Endothelial cell of umbilical vein (primary cell): ENCODE results near the gene NAP1L4. TPM values are rescaled to one million over a fixed set of nuclear protein-coding genes. Genes with fewer than 3 reads are reported as not detected.

ENCODE experiments used
- BruUV-seq: library from RNA; stranded (reverse); fragments of 400-500 nt; replicated peaks from 2 replicates; lab custom pipeline; 2021; lab: Mats Ljungman, UMichigan
- CTCF ChIA-PET: fragments of 300-600, 350-600 bp; sonication (Branson Sonifier 250); formaldehyde crosslinking; loops from one replicate; lab custom pipeline; 2021; ENCODE audit warnings: antibody characterized with exemption, inconsistent platforms; lab: Charles Lee
- POLR2A ChIA-PET: fragments of 300-600, 350-600 bp; sonication (Branson Sonifier 250); formaldehyde crosslinking; loops from one replicate; lab custom pipeline; 2021; ENCODE audit warnings: antibody characterized with exemption, inconsistent platforms; lab: Charles Lee
- DNase-seq: peaks from one replicate; pipeline ENCODE4 v3.0.0-alpha.2; 2011; ENCODE audit warnings: low read depth, low spot score
- FAIRE-seq: peaks from 2 replicates; lab custom pipeline; 2011; peaks lifted over from hg19 to GRCh38; lab: Jason Lieb, UNC
- H2AFZ ChIP-seq: 2 replicates; pipeline ENCODE4 v1.6.0; 2012; ENCODE audit warnings: low read depth, low read length, control low read depth, inconsistent platforms
- H3K27ac ChIP-seq: 2 replicates; pipeline ENCODE4 v1.5.1; 2011; ENCODE audit warnings: low read depth, mild to moderate bottlenecking, control low read depth, low read length, moderate library complexity; ENCODE audit not compliant: insufficient read depth
- H3K27me3 ChIP-seq, 2 experiments: 2 replicates each; pipeline versions ENCODE4 v1.6.0 to v1.6.1; 2011; ENCODE audit warnings: low read length in 2 of 2, mixed read lengths in 1 of 2; ENCODE audit not compliant: control insufficient read depth in 2 of 2, insufficient read depth in 2 of 2
- H3K36me3 ChIP-seq, 2 experiments: 2 replicates in 1 of 2; 3 replicates in 1 of 2; pipeline ENCODE4 v1.5.1; 2011; ENCODE audit warnings: low read length in 2 of 2, mild to moderate bottlenecking in 1 of 2, moderate library complexity in 1 of 2; ENCODE audit not compliant: control insufficient read depth in 2 of 2, insufficient read depth in 2 of 2; ENCODE audit errors: extremely low read depth in 1 of 2
- H3K4me1 ChIP-seq: 3 replicates; pipeline ENCODE4 v1.5.1; 2011; ENCODE audit warnings: mild to moderate bottlenecking, low read length; ENCODE audit not compliant: control insufficient read depth, insufficient read depth; ENCODE audit errors: extremely low read depth
- H3K4me2 ChIP-seq: 2 replicates; pipeline ENCODE4 v1.6.1; 2011; ENCODE audit warnings: low read length, control low read depth, mixed read lengths; ENCODE audit not compliant: insufficient read depth
- H3K4me3 ChIP-seq, 3 experiments: fragments of 200-600 bp in 1 of 3; sonication (generic), shearing (Covaris generic) in 1 of 3; replicated peaks in 1 of 3; 2 replicates each; pipeline ENCODE4 v1.5.1; 2011 to 2016; ENCODE audit warnings: control low read depth in 3 of 3, low read length in 3 of 3, mild to moderate bottlenecking in 2 of 3, inconsistent platforms in 1 of 3, low read depth in 1 of 3, moderate library complexity in 1 of 3; ENCODE audit not compliant: insufficient read depth in 1 of 3
- H3K79me2 ChIP-seq: 2 replicates; pipeline ENCODE4 v1.6.0; 2012; ENCODE audit warnings: low read length, inconsistent platforms; ENCODE audit not compliant: control insufficient read depth, insufficient read depth
- H3K9ac ChIP-seq: replicated peaks from 2 replicates; pipeline ENCODE3; 2011; ENCODE audit warnings: low read length, control low read depth; ENCODE audit not compliant: insufficient read depth; ENCODE audit errors: extremely low read depth
- H3K9me1 ChIP-seq: replicated peaks from 3 replicates; pipeline ENCODE4 v1.6.0; 2011; ENCODE audit warnings: mild to moderate bottlenecking, low read length; ENCODE audit not compliant: control insufficient read depth, insufficient read depth; ENCODE audit errors: extremely low read depth
- H3K9me3 ChIP-seq: replicated peaks from 2 replicates; pipeline ENCODE4 v1.5.1; 2012; ENCODE audit warnings: low read length, inconsistent platforms; ENCODE audit not compliant: control insufficient read depth, insufficient read depth
- H4K20me1 ChIP-seq: replicated peaks from 2 replicates; pipeline ENCODE3; 2011; ENCODE audit warnings: mild to moderate bottlenecking, low read length; ENCODE audit not compliant: control insufficient read depth, insufficient read depth; ENCODE audit errors: extremely low read depth
- CTCF ChIP-seq, 2 donors: IDR thresholded peaks; 1 replicate in 1 of 2; 2 replicates in 1 of 2; pipeline ENCODE4 v1.5.1; 2011; ENCODE audit warnings: low read length in 2 of 2, mild to moderate bottlenecking in 2 of 2, moderate library complexity in 2 of 2, control low read depth in 1 of 2, inconsistent platforms in 1 of 2, low read depth in 1 of 2; ENCODE audit not compliant: insufficient read depth in 1 of 2; ENCODE audit errors: extremely low read depth in 1 of 2
- EZH2 ChIP-seq: IDR thresholded peaks from 2 replicates; pipeline ENCODE4 v1.6.1; 2012; ENCODE audit warnings: borderline replicate concordance, low read depth, mild to moderate bottlenecking, moderate library complexity, low read length, inconsistent platforms; ENCODE audit not compliant: severe bottlenecking
- FOS ChIP-seq: IDR thresholded peaks from 2 replicates; pipeline ENCODE4 v1.6.1; 2011; ENCODE audit warnings: mild to moderate bottlenecking, low read length, moderate library complexity, borderline replicate concordance; ENCODE audit not compliant: insufficient read depth
- GATA2 ChIP-seq: IDR thresholded peaks from 2 replicates; pipeline ENCODE4 v1.7.0; 2011; ENCODE audit warnings: low read depth, mild to moderate bottlenecking, moderate library complexity, mixed read lengths, low read length; ENCODE audit not compliant: insufficient read length, insufficient read depth
- JUN ChIP-seq: IDR thresholded peaks from 2 replicates; pipeline ENCODE4 v1.6.1; 2011; ENCODE audit warnings: borderline replicate concordance, low read depth; ENCODE audit not compliant: insufficient read length, insufficient read depth
- MYC ChIP-seq: IDR thresholded peaks from one replicate; pipeline ENCODE4 v1.6.1; 2011; ENCODE audit warnings: mild to moderate bottlenecking, low read depth, low read length
- POLR2A ChIP-seq: IDR thresholded peaks from 2 replicates; pipeline ENCODE4 v1.6.1; 2012; ENCODE audit warnings: low read depth, mild to moderate bottlenecking, control low read depth, low read length
- POLR2AphosphoS5 ChIP-seq: IDR thresholded peaks from 2 replicates; pipeline ENCODE4 v1.6.1; 2012; ENCODE audit warnings: low read depth, mild to moderate bottlenecking, control low read depth, low read length, moderate library complexity; ENCODE audit not compliant: insufficient read depth
- dilution Hi-C: fragments of 300-500 bp; cut with MboI; formaldehyde crosslinking; loops from one replicate; pipeline ENCODE4 v1.15.0; 2019; ENCODE audit warnings: low sequenced_read_pairs; ENCODE audit not compliant: extremely low pct_ligation_motif_present
- intact Hi-C: fragments of 100-400 bp; cut with micrococcal nuclease; formaldehyde crosslinking; loops from one replicate; pipeline ENCODE4 v1.10.0; 2022
- polyA plus RNA-seq, 4 experiments: library from polyadenylated mRNA; depleted of rRNA in 3 of 4; stranded (reverse) in 3 of 4; unstranded in 1 of 4; fragments of >200 nt; gene quantifications; 2 replicates each; pipeline versions ENCODE4 v1.2.1 to v1.2.3, GENCODE V29; 2011 to 2012; ENCODE audit warnings: missing spikeins in 1 of 4
- total RNA-seq: library from RNA; stranded (reverse); gene quantifications from 2 replicates; pipeline ENCODE4 v1.2.3, GENCODE V29; 2021
- TF ChIP-seq, protein P1 (sequence below): IDR thresholded peaks from 2 replicates; pipeline ENCODE4 v1.6.1; 2011; ENCODE audit not compliant: insufficient read depth, insufficient read length

The NAP1L4 gene
- total and polyA plus RNA-seq, 2 donors (not counting 3 experiments of a cell fraction or from before 2014, with no cell fraction given): 100.0 to 177 TPM

DNA sequence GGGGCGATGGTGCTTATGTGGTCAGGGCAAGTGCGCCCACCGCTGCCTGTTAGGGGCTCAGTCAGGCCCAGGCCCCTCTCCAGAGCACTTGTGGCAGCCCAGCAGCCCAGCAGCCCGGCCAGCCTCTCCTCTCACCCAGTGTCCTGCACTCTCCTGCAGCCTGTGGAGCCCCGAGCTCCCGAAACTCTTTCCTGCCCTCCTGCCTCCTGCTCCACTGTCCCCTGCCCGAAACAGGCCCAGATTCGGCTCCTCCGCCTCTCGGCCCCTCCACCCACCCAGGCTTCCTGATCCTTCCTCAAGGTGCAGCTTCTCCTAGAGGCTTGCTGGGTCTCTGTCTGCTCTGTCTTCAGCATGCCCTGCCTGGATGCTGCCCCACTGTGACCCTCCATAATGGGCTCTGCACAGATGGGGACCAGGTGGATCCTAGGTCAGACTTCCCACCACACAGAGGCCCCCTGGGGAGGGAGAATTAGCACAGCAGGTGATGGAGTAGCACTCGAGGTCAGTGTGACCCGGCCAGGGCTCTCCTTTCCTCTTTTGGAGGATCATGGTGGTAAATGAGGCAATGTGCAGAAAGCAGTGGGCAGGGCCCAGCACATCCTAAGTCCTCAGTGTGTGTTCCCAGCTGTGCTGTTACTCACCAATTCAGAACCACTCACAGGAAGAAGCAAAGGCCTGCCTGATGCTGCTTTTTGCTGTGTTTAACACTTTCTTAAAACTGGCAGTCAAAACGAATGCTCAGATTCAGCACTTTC is 18.6 kb upstream of the NAP1L4 start:
- H2AFZ ChIP-seq: no peak overlapping the region
- CTCF ChIA-PET: no interaction called here
- no peak overlapping the region for H3K27ac ChIP-seq
- no peak overlapping the region for H3K4me2 ChIP-seq
- H3K9ac ChIP-seq: no peak overlapping the region
- no peaks in the 10 kb centered on the region for H3K4me1 ChIP-seq
- dilution Hi-C loops (no loop called here), intact Hi-C loops (no loop called here)
- DNase-seq (no peak), FAIRE-seq (no peak)
- H4K20me1 ChIP-seq: no peaks in the 10 kb centered on the region
- BruUV-seq: no TSS peak
- no peaks in the 10 kb centered on the region for H3K9me3 ChIP-seq
- POLR2A ChIA-PET: no interaction called here
- TF ChIP-seq FOS: no peak
- TF ChIP-seq, protein P1, sequence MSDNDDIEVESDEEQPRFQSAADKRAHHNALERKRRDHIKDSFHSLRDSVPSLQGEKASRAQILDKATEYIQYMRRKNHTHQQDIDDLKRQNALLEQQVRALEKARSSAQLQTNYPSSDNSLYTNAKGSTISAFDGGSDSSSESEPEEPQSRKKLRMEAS: no peak
- no peak for TF ChIP-seq POLR2AphosphoS5
- no peaks in the 10 kb centered on the region for H3K79me2 ChIP-seq
- H3K9me1 ChIP-seq: no peaks in the 10 kb centered on the region
- no peak overlapping the region for H3K4me3 ChIP-seq
- H3K27me3 ChIP-seq: no peaks in the 10 kb centered on the region
- peaks cover 10 to 45% of the 10 kb centered on the region in 2 experiments for H3K36me3 ChIP-seq

DNA sequence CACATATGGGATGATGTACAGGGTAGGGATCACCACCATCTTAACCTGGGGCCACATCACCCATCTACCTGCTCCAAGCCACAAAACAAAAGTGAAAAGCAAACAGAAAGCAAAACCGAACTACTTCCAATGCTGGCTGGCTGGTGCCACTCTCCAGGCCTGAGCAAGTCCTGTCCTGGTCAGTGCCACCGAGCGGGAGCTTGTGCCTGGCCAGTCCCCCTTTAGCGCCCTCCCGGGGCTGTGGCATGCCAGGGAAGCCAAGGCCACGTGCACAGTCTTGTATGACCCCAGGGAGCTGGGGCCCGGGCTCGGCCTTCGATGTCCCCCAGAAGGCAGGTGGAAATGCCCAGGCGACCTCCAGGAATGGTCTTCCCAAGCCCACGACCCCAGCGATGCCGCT is 17.9 kb upstream of the NAP1L4 start:
- POLR2A ChIA-PET: no interaction called here
- dilution Hi-C loops: no loop called here
- CTCF ChIA-PET: interaction anchor here (1.2 kb wide), 1 partner anchor 11 kb away, joined by 3 read pairs; no protein-coding TSS in a partner anchor

More for the DNA sequence above, 17.9 kb upstream of the NAP1L4 start:
- BruUV-seq: no TSS peak
- TF ChIP-seq MYC (no peak), FOS (no peak), JUN (no peak), POLR2A (no peak), GATA2 (no peak), EZH2 (no peak), CTCF (IDR thresholded peaks at IDR 0.05; ENCODE audit: extremely low read depth in 1 of 2, insufficient read depth in 1 of 2, low read depth in 1 of 2, low read length in 2 of 2) (no peak), POLR2AphosphoS5 (no peak)
- TF ChIP-seq, protein P1: no peak
- Histone ChIP-seq H3K9me3 (no peaks in the 10 kb centered on the region), H4K20me1 (no peaks in the 10 kb centered on the region), H3K27ac (no peak overlapping the region), H3K79me2 (no peaks in the 10 kb centered on the region), H2AFZ (no peak overlapping the region), H3K9me1 (no peaks in the 10 kb centered on the region), H3K4me2 (no peak overlapping the region), H3K36me3 (peaks cover 10 to 38% of the 10 kb centered on the region in 2 experiments), H3K4me3 (no peak overlapping the region), H3K27me3 (no peaks in the 10 kb centered on the region), H3K4me1 (no peaks in the 10 kb centered on the region), H3K9ac (no peak overlapping the region)
- intact Hi-C loops: no loop called here
- DNase-seq: no peak
- no peak for FAIRE-seq
